ENCODE results near the gene CMSS1.

The CMSS1 gene

GRCh38 chr3:100057716-100058575 lies 240.3 kb downstream of the CMSS1 start:
- no peak for DNase-seq (ENCODE audit: insufficient read length, low spot score)
- no peak for FAIRE-seq
- no peak for TF ChIP-seq CTCF (IDR thresholded peaks at IDR 0.05; ENCODE audit: insufficient read depth, missing control alignments)

GRCh38 chr3:100059472-100059871 lies 241.8 kb downstream of the CMSS1 start:
- no peak for FAIRE-seq
- no peak for TF ChIP-seq CTCF (IDR thresholded peaks at IDR 0.05; ENCODE audit: insufficient read depth, missing control alignments)
- DNase-seq (ENCODE audit: insufficient read length, low spot score) = no peak

GRCh38 chr3:100060685-100061484 lies 243.2 kb downstream of the CMSS1 start:
- FAIRE-seq (no peak), DNase-seq (ENCODE audit: insufficient read length, low spot score) (no peak)
- TF ChIP-seq CTCF (IDR thresholded peaks at IDR 0.05; ENCODE audit: insufficient read depth, missing control alignments) = no peak

- FAIRE-seq (no peak), DNase-seq (ENCODE audit: insufficient read length, low spot score) (no peak)
Measured at GRCh38 chr3:100062665-100063064, 245.0 kb downstream of the CMSS1 start.

GRCh38 chr3:100063929-100064461 lies 246.3 kb downstream of the CMSS1 start:
- FAIRE-seq = no peak
- no peak for DNase-seq (ENCODE audit: insufficient read length, low spot score)
- TF ChIP-seq CTCF (IDR thresholded peaks at IDR 0.05; ENCODE audit: insufficient read depth, missing control alignments) = no peak

More at GRCh38 chr3:100062665-100063064, 245.0 kb downstream of the CMSS1 start:
- no peak for TF ChIP-seq CTCF (IDR thresholded peaks at IDR 0.05; ENCODE audit: insufficient read depth, missing control alignments)

GRCh38 chr3:100067589-100067988 lies 249.9 kb downstream of the CMSS1 start:
- DNase-seq (ENCODE audit: insufficient read length, low spot score) = no peak
- TF ChIP-seq CTCF (IDR thresholded peaks at IDR 0.05; ENCODE audit: insufficient read depth, missing control alignments) = no peak

More at GRCh38 chr3:100067589-100067988, 249.9 kb downstream of the CMSS1 start:
- no peak for FAIRE-seq

Data from D721Med (cell line).